Activated CD4-positive, CD25-positive, alpha-beta regulatory T cell (primary cell): Measurements from ENCODE around the gene TMEM80.

Experiments used
- DNase-seq, 4 experiments: peaks; one replicate each; lab custom pipeline; 2025; lab: John Stamatoyannopoulos, UW

Gene TMEM80

GRCh38 chr11:699753-700152 lies 4.1 kb downstream of the TMEM80 start:
- no peak for DNase-seq

- DNase-seq, result no peak
Measured at GRCh38 chr11:701741-702461, 6.3 kb downstream of the TMEM80 start.

- no peak for DNase-seq
Measured at GRCh38 chr11:702462-703461, 7.1 kb downstream of the TMEM80 start.

- DNase-seq, result no peak
Measured at GRCh38 chr11:703506-703905, 7.9 kb downstream of the TMEM80 start.

- no peak for DNase-seq
Measured at GRCh38 chr11:704228-704674, 8.6 kb downstream of the TMEM80 start.

GRCh38 chr11:704781-705645 lies 9.4 kb downstream of the TMEM80 start:
- no peak for DNase-seq

- DNase-seq, result no peak
Measured at GRCh38 chr11:705646-706438, 10.2 kb downstream of the TMEM80 start, which contains the start of gene EPS8L2. Gene EPS8L2 (plus strand): TSS chr11:706231. CDS start chr11:709408, 3,177 bp downstream.

GRCh38 chr11:706439-706956 lies 10.9 kb downstream of the TMEM80 start:
- DNase-seq, result no peak

- no peak for DNase-seq
Measured at GRCh38 chr11:706957-707816, 11.6 kb downstream of the TMEM80 start.

- no peak for DNase-seq
Measured at GRCh38 chr11:707817-708420, 12.3 kb downstream of the TMEM80 start.

- DNase-seq, result no peak
Measured at GRCh38 chr11:708511-708910, 12.9 kb downstream of the TMEM80 start.

GRCh38 chr11:709109-709997 lies 13.7 kb downstream of the TMEM80 start:
- DNase-seq, result no peak

GRCh38 chr11:714436-714835 lies 18.8 kb downstream of the TMEM80 start:
- no peak for DNase-seq

- no peak for DNase-seq
Measured at GRCh38 chr11:719214-720016, 23.8 kb downstream of the TMEM80 start.

GRCh38 chr11:720017-720641 lies 24.5 kb downstream of the TMEM80 start:
- DNase-seq, result no peak

- DNase-seq, result peak in 2 of 4 experiments; percentile 39 to 42
Measured at GRCh38 chr11:720642-721246, 25.1 kb downstream of the TMEM80 start.
